ENCODE data around the gene APBA1. TPM values are rescaled to one million over a fixed set of nuclear protein-coding genes. Genes with fewer than 3 reads are reported as not detected.
A peak's percentile ranks its signal among the peaks of the same experiment; 100 is the strongest.

Gene APBA1
- total and polyA plus RNA-seq, 11 donors: 0.61 to 6.2 (median 2.2) TPM

DNA sequence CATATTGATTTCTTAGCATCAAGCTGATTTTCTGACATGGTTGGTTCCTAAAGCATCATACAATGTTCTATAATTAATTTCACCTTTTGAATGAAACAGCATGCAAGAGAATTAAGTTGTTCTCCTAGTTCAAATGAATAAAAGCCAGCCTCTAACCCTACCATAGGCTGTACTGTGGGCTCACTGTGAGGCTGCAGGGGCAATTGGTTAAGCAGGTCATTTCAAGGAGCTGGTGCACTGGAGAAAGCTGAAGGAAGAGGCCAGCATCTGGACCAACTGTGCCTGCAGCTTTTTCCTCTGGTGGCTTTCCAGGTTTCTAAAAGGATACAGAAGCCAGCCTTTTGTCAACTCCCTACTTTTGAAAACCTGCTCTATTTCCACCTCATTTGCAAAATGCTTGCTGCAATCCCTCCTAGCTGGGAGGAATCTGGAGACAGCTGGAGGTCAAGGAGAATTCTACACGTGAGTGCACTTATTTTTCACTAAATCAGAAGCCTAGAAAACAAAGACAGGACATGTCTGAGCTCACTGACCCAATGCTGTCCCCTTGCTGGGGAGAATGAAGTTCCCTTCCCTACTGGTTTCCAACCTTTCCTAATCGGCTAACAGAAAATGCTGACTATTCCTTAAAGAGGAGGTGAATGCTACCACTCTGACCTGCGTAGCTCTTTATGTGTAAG, 158.9 kb downstream of the APBA1 start:
- Histone ChIP-seq H3K27me3 (no peaks in the 10 kb centered on the region), H3K36me3 (peaks cover 0 to 7% (median 0%) of the 10 kb centered on the region in 9 donors), H3K27ac (no peak overlapping the region), H3K9me3 (no peaks in the 10 kb centered on the region), H3K4me3 (no peak overlapping the region), H3K4me1 (no peaks in the 10 kb centered on the region)
- TF ChIP-seq, protein P1, sequence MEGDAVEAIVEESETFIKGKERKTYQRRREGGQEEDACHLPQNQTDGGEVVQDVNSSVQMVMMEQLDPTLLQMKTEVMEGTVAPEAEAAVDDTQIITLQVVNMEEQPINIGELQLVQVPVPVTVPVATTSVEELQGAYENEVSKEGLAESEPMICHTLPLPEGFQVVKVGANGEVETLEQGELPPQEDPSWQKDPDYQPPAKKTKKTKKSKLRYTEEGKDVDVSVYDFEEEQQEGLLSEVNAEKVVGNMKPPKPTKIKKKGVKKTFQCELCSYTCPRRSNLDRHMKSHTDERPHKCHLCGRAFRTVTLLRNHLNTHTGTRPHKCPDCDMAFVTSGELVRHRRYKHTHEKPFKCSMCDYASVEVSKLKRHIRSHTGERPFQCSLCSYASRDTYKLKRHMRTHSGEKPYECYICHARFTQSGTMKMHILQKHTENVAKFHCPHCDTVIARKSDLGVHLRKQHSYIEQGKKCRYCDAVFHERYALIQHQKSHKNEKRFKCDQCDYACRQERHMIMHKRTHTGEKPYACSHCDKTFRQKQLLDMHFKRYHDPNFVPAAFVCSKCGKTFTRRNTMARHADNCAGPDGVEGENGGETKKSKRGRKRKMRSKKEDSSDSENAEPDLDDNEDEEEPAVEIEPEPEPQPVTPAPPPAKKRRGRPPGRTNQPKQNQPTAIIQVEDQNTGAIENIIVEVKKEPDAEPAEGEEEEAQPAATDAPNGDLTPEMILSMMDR (IDR thresholded peaks at IDR 0.05): no peak
- no peak for TF ChIP-seq POLR2A (IDR thresholded peaks at IDR 0.05)
- ATAC-seq (no peak), DNase-seq (no peak)
- intact Hi-C loops (cut with DNase I): no loop called here
- WGBS, 4 donors: 67 to 79% (median 69%) methylated on average over 3 of the region's 3 CpGs

- intact Hi-C loops (cut with DNase I): no loop called here
- Histone ChIP-seq H3K36me3 (no peaks in the 10 kb centered on the region), H3K4me1 (no peaks in the 10 kb centered on the region), H3K4me3 (no peak overlapping the region), H3K9me3 (no peaks in the 10 kb centered on the region), H3K27ac (no peak overlapping the region), H3K27me3 (no peaks in the 10 kb centered on the region)
- DNase-seq (no peak), ATAC-seq (no peak)
- WGBS, 4 donors: 89 to 95% (median 93%) methylated on average over 1 of the region's 1 CpG
- TF ChIP-seq POLR2A (IDR thresholded peaks at IDR 0.05): no peak
- TF ChIP-seq, protein P1 (IDR thresholded peaks at IDR 0.05): no peak
Observed at GRCh38 chr9:69504058-69504457, 168.1 kb downstream of the APBA1 start.

DNA sequence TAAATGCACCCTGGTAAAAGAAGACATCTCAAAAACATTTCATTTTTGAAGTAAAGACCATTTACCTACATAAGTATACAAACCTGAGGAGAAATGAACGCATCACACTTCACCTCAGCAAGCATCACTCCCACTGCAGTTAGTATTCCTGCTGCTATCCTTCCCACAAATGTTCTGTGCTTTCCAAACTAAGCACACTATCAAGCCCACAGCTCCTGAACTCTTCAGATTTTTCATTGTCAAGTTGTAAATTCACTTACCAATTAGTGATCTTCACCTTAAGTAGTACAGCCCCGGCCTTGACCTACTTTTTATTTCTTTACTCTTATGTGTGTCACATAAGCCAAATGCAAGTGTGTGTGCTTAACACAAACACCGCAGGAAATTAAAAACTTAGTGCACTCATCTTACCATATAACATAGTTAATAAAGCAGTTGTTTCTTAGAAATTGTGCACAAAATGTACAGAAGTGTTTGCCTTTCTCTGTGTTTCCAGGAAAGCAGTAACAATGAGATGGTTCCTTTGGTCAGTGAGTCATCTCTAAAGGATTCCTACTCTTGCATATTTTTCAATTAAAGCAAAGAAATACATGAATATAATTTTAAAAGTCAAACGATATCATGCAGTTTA, 169.4 kb downstream of the APBA1 start:
- ATAC-seq (no peak), DNase-seq (no peak)
- Histone ChIP-seq H3K27ac (no peak overlapping the region), H3K9me3 (no peaks in the 10 kb centered on the region), H3K4me3 (no peak overlapping the region), H3K4me1 (no peaks in the 10 kb centered on the region), H3K36me3 (no peaks in the 10 kb centered on the region), H3K27me3 (no peaks in the 10 kb centered on the region)
- WGBS, 4 donors: 83 to 87% (median 84%) methylated on average over 4 of the region's 4 CpGs
- intact Hi-C loops (cut with DNase I): no loop called here
- no peak for TF ChIP-seq POLR2A (IDR thresholded peaks at IDR 0.05)
- TF ChIP-seq, protein P1 (IDR thresholded peaks at IDR 0.05): no peak

- H3K27ac ChIP-seq: peak overlapping the region in 2 of 12 donors; percentile 17 to 33
- 62 to 80% (median 75%) methylated on average over 6 of the region's 6 CpGs for WGBS, 4 donors
- no peaks in the 10 kb centered on the region for H3K36me3 ChIP-seq
- H3K9me3 ChIP-seq: no peaks in the 10 kb centered on the region
- no peaks in the 10 kb centered on the region for H3K4me1 ChIP-seq
- TF ChIP-seq POLR2A (IDR thresholded peaks at IDR 0.05): no peak
- TF ChIP-seq, protein P1 (IDR thresholded peaks at IDR 0.05): no peak
- ATAC-seq: peak in 2 of 4 donors; percentile 41 to 48
- intact Hi-C loops (cut with DNase I): no loop called here
- no peak overlapping the region for H3K4me3 ChIP-seq
- DNase-seq: no peak
- no peaks in the 10 kb centered on the region for H3K27me3 ChIP-seq
Observed at GRCh38 chr9:69500896-69501295, 171.3 kb downstream of the APBA1 start.

All from heart left ventricle (tissue), 16 donors.